ENCODE results near the gene NT5M. TPM values are rescaled to one million over a fixed set of nuclear protein-coding genes. Genes with fewer than 3 reads are reported as not detected.

Gene NT5M
- total and polyA plus RNA-seq, 9 of the 15 experiments (the other 6 are each of a cell fraction or from before 2014, with no cell fraction given) = 0.24 to 10.1 (median 3.4) TPM

DNA sequence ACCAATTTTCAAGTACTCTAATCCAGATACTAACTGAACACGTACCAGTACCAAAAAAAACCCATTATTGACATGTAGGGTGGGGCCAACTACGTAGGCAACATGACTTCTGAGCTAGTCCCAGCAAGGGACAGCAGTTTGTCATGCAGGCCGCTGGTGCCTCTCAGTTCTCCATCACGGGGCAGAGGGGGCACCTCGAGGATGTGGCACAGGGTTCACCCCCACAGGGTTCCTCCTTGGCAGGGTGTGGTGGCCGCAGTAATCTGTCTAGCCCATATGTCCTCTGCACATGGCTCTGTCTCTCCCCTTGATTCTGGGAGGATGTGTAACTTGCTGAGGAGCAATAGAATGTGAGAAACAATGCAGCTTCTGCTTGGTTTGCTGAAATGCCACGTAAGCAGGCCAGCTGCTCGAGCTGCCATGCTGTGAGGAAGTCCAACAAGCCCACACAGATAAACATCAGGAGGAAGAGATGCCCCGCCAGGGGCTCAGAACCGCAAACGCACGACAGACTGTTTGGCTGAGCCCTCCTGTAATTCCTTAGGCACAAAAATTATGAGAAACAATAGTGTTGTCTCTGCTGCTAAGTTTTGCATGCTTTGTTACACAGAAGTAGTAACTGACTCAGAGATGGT lies 62.4 kb downstream of the NT5M start:
- Histone ChIP-seq H3K27ac (ENCODE audit: extremely low read depth, low read depth, low read length) (no peak overlapping the region), H4K20me1 (replicated peaks; ENCODE audit: control insufficient read depth, insufficient read depth, low read length) (no peaks in the 10 kb centered on the region), H3K27me3 (ENCODE audit: control insufficient read depth in 2 of 2, insufficient read depth in 2 of 2, low read length in 2 of 2) (peaks cover 3 to 37% of the 10 kb centered on the region in 2 experiments; a peak in 4 of 5 replicates), H3K9ac (ENCODE audit: insufficient read depth in 1 of 2, low read depth in 2 of 2, low read length in 2 of 2) (no peak overlapping the region), H3K4me2 (ENCODE audit: insufficient read depth, low read length) (no peak overlapping the region), H3K4me3 (no peak overlapping the region), H3K4me1 (replicated peaks in 1 of 2; ENCODE audit: control insufficient read depth in 2 of 2, insufficient read depth in 2 of 2, low read length in 2 of 2) (peaks cover 0 to 15% of the 10 kb centered on the region in 2 experiments; a peak in 3 of 5 replicates), H2AFZ (ENCODE audit: low read depth, low read length) (no peak overlapping the region), H3K9me1 (ENCODE audit: control insufficient read depth, insufficient read depth, low read length) (no peaks in the 10 kb centered on the region), H3K36me3 (ENCODE audit: control insufficient read depth, insufficient read depth, low read length) (no peaks in the 10 kb centered on the region), H3K79me2 (ENCODE audit: control insufficient read depth, insufficient read depth, low read length) (no peaks in the 10 kb centered on the region), H3K9me3 (replicated peaks; ENCODE audit: control insufficient read depth, insufficient read depth, low read depth, low read length) (0 out of 2 replicates have a peak, but pooled peaks cover 3% of the 10 kb centered on the region)
- POLR2A ChIA-PET = no interaction called here
- no TSS peak for BruUV-seq (replicated peaks)
- WGBS (ENCODE audit: insufficient coverage, low coverage, missing lambda C conversion rate) = 17% methylated on average over 9 of the region's 12 CpGs
- intact Hi-C loops (cut with micrococcal nuclease) = no loop called here
- in situ Hi-C loops (cut with MboI) = no loop called here
- ATAC-seq = no peak
- TF ChIP-seq YY1 (IDR thresholded peaks at IDR 0.05; ENCODE audit: borderline replicate concordance in 1 of 3, control insufficient read depth in 1 of 3, extremely low read depth in 1 of 3, insufficient read depth in 3 of 3, insufficient read length in 1 of 3, insufficient replicate concordance in 2 of 3, low read depth in 1 of 3, low read length in 2 of 3) = peak in 2 of 3 experiments; percentile 17 to 59
- peak; percentile 27; the same call in 1 of the 2 replicates for TF ChIP-seq CREB3L1 (IDR thresholded peaks at IDR 0.05; ENCODE audit: borderline replicate concordance, low read depth)
- no peak for TF ChIP-seq RERE (CRISPR knock-in tag; IDR thresholded peaks at IDR 0.05; ENCODE audit: borderline replicate concordance)
- FAIRE-seq = no peak
- DNase-seq (ENCODE audit: extremely low read depth in 1 of 4, low spot score in 3 of 4) = no peak
- CTCF ChIA-PET (ENCODE audit: low intra/inter-chr PET ratio) = no interaction called here

All from K562 (cell line).